GM12878 (cell line): Measurements from ENCODE around the gene LTBP2. TPM values are rescaled to one million over a fixed set of nuclear protein-coding genes. Genes with fewer than 3 reads are reported as not detected.

Source experiments
- ATAC-seq: fragments of 200-7000 bp; cut with Tn5 transposase; 3 replicates; pipeline ENCODE4 v1.9.1; 2020; ENCODE audit warnings: mild to moderate bottlenecking, moderate library complexity
- BruUV-seq: library from RNA; stranded (reverse); fragments of 400-500 nt; replicated peaks from 2 replicates; lab custom pipeline; 2021; lab: Mats Ljungman, UMichigan
- CTCF ChIA-PET: fragments of 300-600 bp; sonication (Branson Sonifier 250); formaldehyde crosslinking; extraction: SDS; loops from one replicate; lab custom pipeline; 2021; ENCODE audit warnings: inconsistent platforms; lab: Yijun Ruan, JAX
- POLR2A ChIA-PET: fragments of 350-600 bp; formaldehyde crosslinking; extraction: SDS; loops from one replicate; lab custom pipeline; 2021; ENCODE audit warnings: inconsistent platforms; lab: Charles Lee
- RAD21 ChIA-PET: fragments of 300-600 bp; sonication (Branson Sonifier 250); formaldehyde crosslinking; loops from one replicate; lab custom pipeline; 2023; ENCODE audit warnings: antibody characterized with exemption; ENCODE audit not compliant: unreplicated experiment; lab: Charles Lee
- SMC1A ChIA-PET: fragments of 300-600 bp; sonication (Branson Sonifier 250); formaldehyde crosslinking; loops from one replicate; lab custom pipeline; 2023; ENCODE audit not compliant: unreplicated experiment, uncharacterized antibody; lab: Charles Lee
- DNase-seq: peaks from one replicate; pipeline ENCODE4 v3.0.0-alpha.2; 2011; ENCODE audit warnings: low read depth, low spot score
- FAIRE-seq: peaks from 3 replicates; lab custom pipeline; 2011; peaks lifted over from hg19 to GRCh38; lab: Jason Lieb, UNC
- H2AFZ ChIP-seq: 2 replicates; pipeline ENCODE4 v1.6.0; 2011; ENCODE audit warnings: low read depth, low read length, control low read depth; ENCODE audit not compliant: control insufficient read depth
- H3K27ac ChIP-seq: 2 replicates; pipeline ENCODE4 v1.5.1; 2011; ENCODE audit warnings: control low read depth; ENCODE audit not compliant: control insufficient read depth, insufficient read depth
- H3K27me3 ChIP-seq, 2 experiments: replicated peaks in 1 of 2; 2 replicates each; pipeline versions ENCODE4 v1.6.0 to v1.6.1; 2011; ENCODE audit warnings: low read length in 1 of 2; ENCODE audit not compliant: control insufficient read depth in 2 of 2, insufficient read depth in 2 of 2
- H3K36me3 ChIP-seq, 2 experiments: 2 replicates each; pipeline ENCODE4 v1.5.1; 2011; ENCODE audit warnings: low read length in 1 of 2; ENCODE audit not compliant: control insufficient read depth in 2 of 2, insufficient read depth in 2 of 2
- H3K4me1 ChIP-seq: 2 replicates; pipeline ENCODE4 v1.6.1; 2011; ENCODE audit warnings: mild to moderate bottlenecking, low read length, moderate library complexity, mixed read lengths; ENCODE audit not compliant: control insufficient read depth, insufficient read depth
- H3K4me2 ChIP-seq: 2 replicates; pipeline ENCODE4 v1.6.0; 2011; ENCODE audit warnings: control low read depth; ENCODE audit not compliant: control insufficient read depth, insufficient read depth
- H3K4me3 ChIP-seq: fragments of 200-600 bp; sonication (generic); 2 replicates; pipeline ENCODE4 v1.5.1; 2016
- H3K79me2 ChIP-seq: 2 replicates; pipeline ENCODE4 v1.6.0; 2011; ENCODE audit warnings: low read length; ENCODE audit not compliant: control insufficient read depth, insufficient read depth
- H3K9ac ChIP-seq: 2 replicates; pipeline ENCODE4 v1.8.0; 2011; ENCODE audit warnings: low read length, control low read depth, mixed read lengths; ENCODE audit not compliant: control insufficient read depth, insufficient read depth
- H3K9me3 ChIP-seq: replicated peaks from 3 replicates; pipeline ENCODE4 v1.5.1; 2011; ENCODE audit warnings: mild to moderate bottlenecking, low read length; ENCODE audit not compliant: control insufficient read depth, insufficient read depth
- H4K20me1 ChIP-seq: 2 replicates; pipeline ENCODE4 v1.6.0; 2011; ENCODE audit not compliant: control insufficient read depth, insufficient read depth
- IKZF1 ChIP-seq: fragments of 450-650 bp; conservative IDR thresholded peaks from 2 replicates; pipeline ENCODE4 v1.6.1; 2017; ENCODE audit warnings: antibody characterized with exemption, mild to moderate bottlenecking
- IKZF2 ChIP-seq, 2 experiments: fragments of 450-650 bp; IDR thresholded peaks; 2 replicates each; pipeline ENCODE4 v1.6.1; 2017; ENCODE audit warnings: mild to moderate bottlenecking in 2 of 2, moderate library complexity in 2 of 2
- MEF2B ChIP-seq: fragments of 450-650 bp; IDR thresholded peaks from 2 replicates; pipeline ENCODE4 v1.6.1; 2018; ENCODE audit warnings: mild to moderate bottlenecking, moderate library complexity; ENCODE audit not compliant: partially characterized antibody, poor library complexity, severe bottlenecking
- PAX5 ChIP-seq: IDR thresholded peaks from 2 replicates; pipeline ENCODE4 v1.6.1; 2011; ENCODE audit warnings: low read depth, low read length, borderline replicate concordance
- PAX8 ChIP-seq: fragments of 450-650 bp; IDR thresholded peaks from 2 replicates; pipeline ENCODE4 v1.6.1; 2017; ENCODE audit warnings: mild to moderate bottlenecking, moderate library complexity
- RUNX3 ChIP-seq: IDR thresholded peaks from 2 replicates; pipeline ENCODE4 v1.6.1; 2012; ENCODE audit warnings: low read length, inconsistent platforms
- SPI1 ChIP-seq: IDR thresholded peaks from 2 replicates; pipeline ENCODE4 v1.6.1; 2011; ENCODE audit warnings: low read depth, mild to moderate bottlenecking, low read length, moderate library complexity, borderline replicate concordance; ENCODE audit not compliant: insufficient read depth
- ZNF384 ChIP-seq: IDR thresholded peaks from 2 replicates; pipeline ENCODE4 v1.6.1; 2012; ENCODE audit warnings: low read depth, mild to moderate bottlenecking, low read length, improper control_type of control experiment, borderline replicate concordance
- WGBS: methylation state at CpG from one replicate; pipeline ENCODE4 v1.1.6; 2016; ENCODE audit warnings: low lambda C conversion rate; ENCODE audit not compliant: insufficient replicate concordance, insufficient coverage; ENCODE audit errors: missing lambda C conversion rate; 5-methylcytosine and 5-hydroxymethylcytosine counted together
- in situ Hi-C: fragments of 300-500 bp; cut with MboI; formaldehyde crosslinking; loops from 9 replicates; pipeline ENCODE4 v1.14.3; 2018; ENCODE audit warnings: mixed read lengths
- intact Hi-C: fragments of 100-400 bp; cut with micrococcal nuclease; formaldehyde crosslinking; loops from one replicate; pipeline ENCODE4 v1.14.2; 2022; ENCODE audit not compliant: unreplicated experiment
- polyA plus RNA-seq, 11 experiments: library from polyadenylated mRNA; depleted of rRNA in 4 of 11; unstranded in 6 of 11; stranded (reverse) in 5 of 11; fragments of >200 nt; fragmentation: Nextera tagmentation in 4 of 11; fragmentation: Illumina TruSeq in 1 of 11; extraction: Ambion mirVana in 4 of 11; extraction: Trizol in 1 of 11; gene quantifications; 1 replicate in 1 of 11; 2 replicates in 10 of 11; pipeline versions ENCODE4 v1.2.1 to v1.2.3, GENCODE V29; 2011 to 2016; ENCODE audit warnings: inconsistent platforms in 2 of 11, missing spikeins in 2 of 11, low read depth in 1 of 11
- total RNA-seq, 4 experiments: library from RNA; depleted of rRNA in 3 of 4; stranded (reverse); fragments of >200 nt in 3 of 4; fragmentation: Illumina TruSeq in 1 of 4; extraction: Trizol in 1 of 4; gene quantifications; 2 replicates each; pipeline versions ENCODE4 v1.2.1 to v1.2.3, GENCODE V29; 2013 to 2021
- TF ChIP-seq, protein P1 (sequence below): fragments of 450-650 bp; IDR thresholded peaks from 2 replicates; pipeline ENCODE4 v1.6.1; 2016; ENCODE audit warnings: mild to moderate bottlenecking

Gene LTBP2
- total and polyA plus RNA-seq, 10 of the 15 experiments (the other 5 are each of a cell fraction or from before 2014, with no cell fraction given) = 0.03 to 0.23 (median 0.06) TPM; not detected in 1

DNA sequence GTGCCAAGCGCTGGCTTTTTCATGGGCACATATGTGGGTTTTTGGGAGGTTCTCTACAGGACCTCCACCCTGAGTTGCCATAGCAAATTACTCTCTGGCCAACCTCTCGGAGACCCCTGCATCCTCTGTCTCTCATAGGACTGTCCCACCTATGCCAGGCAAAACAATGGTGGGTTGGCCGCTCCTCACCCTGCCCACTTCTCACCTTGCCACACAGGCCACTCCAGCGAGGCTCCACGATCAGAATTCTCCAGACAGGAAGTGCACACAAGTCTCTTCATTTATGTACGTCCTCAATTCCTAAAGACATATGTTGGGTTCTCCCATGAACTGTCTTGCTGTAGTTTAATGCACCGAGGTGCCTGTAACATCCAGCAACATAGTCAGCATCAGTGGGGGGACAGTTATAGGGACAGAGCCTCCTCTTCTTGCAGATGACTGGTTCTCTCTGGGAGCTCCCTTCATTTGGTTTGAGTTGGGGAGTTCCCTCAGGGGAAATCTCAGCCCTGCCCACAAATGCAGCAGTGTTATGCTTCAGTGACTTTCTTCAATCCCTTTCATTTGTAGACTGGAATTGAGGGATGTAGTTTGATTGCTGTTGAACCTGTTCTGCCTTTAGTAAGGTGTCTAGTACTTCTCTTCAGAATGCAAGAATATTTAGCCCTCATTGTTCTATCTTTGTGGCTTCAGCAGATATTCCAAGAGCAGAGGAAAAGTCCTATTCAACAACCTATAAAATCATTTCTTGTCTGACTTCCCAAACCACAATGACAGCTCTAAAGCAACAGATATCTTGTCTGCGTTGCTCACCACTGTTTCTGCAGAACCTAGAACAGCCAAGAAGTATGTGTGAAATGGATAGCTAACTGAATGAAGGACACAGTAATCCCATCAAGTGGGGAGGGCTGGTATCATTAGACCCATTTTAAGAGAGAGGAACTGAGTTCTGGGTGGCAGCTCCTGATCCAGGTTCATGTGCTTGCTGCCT is 2.8 kb upstream of the LTBP2 start:
- Histone ChIP-seq H3K27me3 (peaks cover 0 to 1% of the 10 kb centered on the region in 2 experiments; a peak in 2 of 4 replicates), H3K9ac (no peak overlapping the region), H3K9me3 (no peaks in the 10 kb centered on the region), H3K79me2 (no peaks in the 10 kb centered on the region), H3K4me2 (peak overlapping the region; percentile 26), H4K20me1 (no peaks in the 10 kb centered on the region), H3K27ac (no peak overlapping the region), H2AFZ (no peak overlapping the region; the same call in 1 of the 2 replicates), H3K36me3 (no peaks in the 10 kb centered on the region), H3K4me1 (peaks cover 25% of the 10 kb centered on the region), H3K4me3 (no peak overlapping the region)
- FAIRE-seq = peak; percentile 61
- in situ Hi-C loops = no loop called here
- TF ChIP-seq PAX8 (peak; percentile 84; the same call in 1 of the 2 replicates), IKZF2 (IDR thresholded peaks at IDR 0.05) (peak; percentile 59 to 67), MEF2B (peak; percentile 27), SPI1 (0 out of 2 replicates have a peak, but pooled peaks have one; percentile 20), PAX5 (peak; percentile 76; the same call in 1 of the 2 replicates), IKZF1 (peak; percentile 59), RUNX3 (peak; percentile 68), ZNF384 (no peak)
- TF ChIP-seq, protein P1, sequence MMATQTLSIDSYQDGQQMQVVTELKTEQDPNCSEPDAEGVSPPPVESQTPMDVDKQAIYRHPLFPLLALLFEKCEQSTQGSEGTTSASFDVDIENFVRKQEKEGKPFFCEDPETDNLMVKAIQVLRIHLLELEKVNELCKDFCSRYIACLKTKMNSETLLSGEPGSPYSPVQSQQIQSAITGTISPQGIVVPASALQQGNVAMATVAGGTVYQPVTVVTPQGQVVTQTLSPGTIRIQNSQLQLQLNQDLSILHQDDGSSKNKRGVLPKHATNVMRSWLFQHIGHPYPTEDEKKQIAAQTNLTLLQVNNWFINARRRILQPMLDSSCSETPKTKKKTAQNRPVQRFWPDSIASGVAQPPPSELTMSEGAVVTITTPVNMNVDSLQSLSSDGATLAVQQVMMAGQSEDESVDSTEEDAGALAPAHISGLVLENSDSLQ = no peak
- RAD21 ChIA-PET = interaction anchor here (1.0 to 1.4 kb wide), 4 partner anchors 23 to 221 kb away, joined by 3 to 4 read pairs (median 3); partner anchors contain the start of genes ISCA2 and NPC2
- peak; percentile 59 for ATAC-seq
- BruUV-seq = no TSS peak
- CTCF ChIA-PET = interaction anchor here (0.5 to 1.5 kb wide), 6 partner anchors 11 to 389 kb away, joined by 3 to 8 read pairs (median 4); no protein-coding TSS in a partner anchor
- intact Hi-C loops = loop anchor here (5.0 kb wide), 1 partner anchor 32 kb away; no protein-coding TSS in a partner anchor
- DNase-seq = peak; percentile 40
- SMC1A ChIA-PET = no interaction called here
- 28% methylated on average over 8 of the region's 8 CpGs for WGBS
- POLR2A ChIA-PET = no interaction called here
